Endothelial cell of coronary artery (primary cell): ENCODE results near the gene CLEC3B. TPM values are rescaled to one million over a fixed set of nuclear protein-coding genes. Genes with fewer than 3 reads are reported as not detected.

ENCODE experiments used
- total RNA-seq: library from RNA; depleted of rRNA; stranded (reverse); fragments of >200 nt; gene quantifications from 2 replicates; pipeline ENCODE4 v1.2.3, GENCODE V29; 2014

Gene CLEC3B, protein sequence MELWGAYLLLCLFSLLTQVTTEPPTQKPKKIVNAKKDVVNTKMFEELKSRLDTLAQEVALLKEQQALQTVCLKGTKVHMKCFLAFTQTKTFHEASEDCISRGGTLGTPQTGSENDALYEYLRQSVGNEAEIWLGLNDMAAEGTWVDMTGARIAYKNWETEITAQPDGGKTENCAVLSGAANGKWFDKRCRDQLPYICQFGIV
- 0.72 and 2.6 TPM in 2 replicates for total RNA-seq

DNA sequence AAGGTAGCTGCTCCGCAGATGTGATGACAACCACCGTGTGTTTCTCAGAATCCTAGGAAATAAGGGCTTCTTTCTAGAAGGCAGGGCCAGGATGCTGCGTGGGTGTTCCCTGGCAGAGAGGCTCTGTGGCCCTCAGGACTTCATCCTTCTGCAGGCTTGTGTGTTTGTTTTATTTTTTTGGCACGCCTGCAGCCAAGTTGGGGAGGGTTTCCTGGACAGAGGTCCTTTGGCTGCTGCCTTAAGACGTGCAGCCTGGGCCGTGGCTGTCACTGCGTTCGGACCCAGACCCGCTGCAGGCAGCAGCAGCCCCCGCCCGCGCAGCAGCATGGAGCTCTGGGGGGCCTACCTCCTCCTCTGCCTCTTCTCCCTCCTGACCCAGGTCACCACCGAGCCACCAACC is at the start of gene CLEC3B:
Gene CLEC3B, plus strand, starts transcription at position 266 of the 400 bp plus-strand sequence. Its CDS starts 60 bp downstream, at position 326.

Other genes with a start within 250 kb of the CLEC3B start
- 9.0 and 11.6 TPM in 2 replicates for gene TMEM42, start 164.4 kb upstream of the CLEC3B start, total RNA-seq
- 0.09 TPM in 2 replicates for gene TGM4, start 151.7 kb upstream of the CLEC3B start, total RNA-seq
- gene ZDHHC3, start 50.1 kb upstream of the CLEC3B start, total RNA-seq: 48.7 and 50.4 TPM in 2 replicates
- 60.0 and 61.7 TPM in 2 replicates for gene EXOSC7, start 50.1 kb upstream of the CLEC3B start, total RNA-seq
- 3.3 and 5.1 TPM in 2 replicates for gene CDCP1, start 120.1 kb downstream of the CLEC3B start, total RNA-seq
- 5.6 and 12.4 TPM in 2 replicates for gene TMEM158, start 200.0 kb downstream of the CLEC3B start, total RNA-seq